A549 treated with CORT108297 at 1 μM for 4 hours (cell line): ENCODE measurements around the gene CCDC177. TPM values are rescaled to one million over a fixed set of nuclear protein-coding genes. Genes with fewer than 3 reads are reported as not detected.

ENCODE experiments used
- total RNA-seq: library from RNA; stranded (reverse); fragments of 200-300 nt; extraction: Qiagen RNA extraction; gene quantifications from 5 replicates; pipeline ENCODE4 v1.2.3, GENCODE V29; 2022

CCDC177 gene
- total RNA-seq, result 0.02 to 0.03 TPM in 2 of 5 replicates, not detected in the others

DNA sequence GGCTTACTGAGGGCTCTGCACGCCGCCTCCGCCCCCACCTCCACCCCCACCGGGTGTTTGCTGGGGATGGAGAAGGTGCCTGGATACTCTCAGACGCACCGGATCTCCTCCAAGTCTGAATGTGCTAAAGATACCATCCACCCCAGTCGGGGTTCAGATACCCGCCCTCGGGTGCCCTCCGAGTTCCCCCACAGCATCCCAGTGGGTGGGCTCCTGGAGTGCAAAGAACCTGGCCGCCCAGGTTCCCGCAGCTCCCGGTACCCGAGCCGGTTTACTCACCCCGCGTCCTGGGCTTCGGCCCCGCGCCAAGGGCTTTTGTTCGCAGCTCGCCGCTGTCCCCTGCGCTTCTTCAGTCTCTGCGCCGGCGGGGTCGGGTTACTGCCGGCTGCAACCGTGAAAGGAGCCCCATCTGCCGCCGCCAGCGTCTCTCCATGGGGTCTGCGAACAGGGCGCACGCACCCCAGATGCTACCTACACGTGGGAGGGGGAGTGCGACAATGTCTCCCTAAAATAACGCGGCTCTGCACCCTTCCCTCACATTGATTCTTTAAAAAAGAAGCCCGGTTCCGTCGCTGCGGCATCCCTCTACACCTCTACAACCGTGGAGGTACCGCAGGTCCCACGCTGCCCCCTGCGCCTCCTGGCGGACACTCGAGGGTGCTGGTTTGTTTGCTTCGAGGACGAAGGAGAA, at the start of gene CCDC177:
CCDC177 (minus strand) TSS at position 609 of the 691 bp plus-strand sequence. CDS start 1,249 bp downstream, outside the sequence.

DNA sequence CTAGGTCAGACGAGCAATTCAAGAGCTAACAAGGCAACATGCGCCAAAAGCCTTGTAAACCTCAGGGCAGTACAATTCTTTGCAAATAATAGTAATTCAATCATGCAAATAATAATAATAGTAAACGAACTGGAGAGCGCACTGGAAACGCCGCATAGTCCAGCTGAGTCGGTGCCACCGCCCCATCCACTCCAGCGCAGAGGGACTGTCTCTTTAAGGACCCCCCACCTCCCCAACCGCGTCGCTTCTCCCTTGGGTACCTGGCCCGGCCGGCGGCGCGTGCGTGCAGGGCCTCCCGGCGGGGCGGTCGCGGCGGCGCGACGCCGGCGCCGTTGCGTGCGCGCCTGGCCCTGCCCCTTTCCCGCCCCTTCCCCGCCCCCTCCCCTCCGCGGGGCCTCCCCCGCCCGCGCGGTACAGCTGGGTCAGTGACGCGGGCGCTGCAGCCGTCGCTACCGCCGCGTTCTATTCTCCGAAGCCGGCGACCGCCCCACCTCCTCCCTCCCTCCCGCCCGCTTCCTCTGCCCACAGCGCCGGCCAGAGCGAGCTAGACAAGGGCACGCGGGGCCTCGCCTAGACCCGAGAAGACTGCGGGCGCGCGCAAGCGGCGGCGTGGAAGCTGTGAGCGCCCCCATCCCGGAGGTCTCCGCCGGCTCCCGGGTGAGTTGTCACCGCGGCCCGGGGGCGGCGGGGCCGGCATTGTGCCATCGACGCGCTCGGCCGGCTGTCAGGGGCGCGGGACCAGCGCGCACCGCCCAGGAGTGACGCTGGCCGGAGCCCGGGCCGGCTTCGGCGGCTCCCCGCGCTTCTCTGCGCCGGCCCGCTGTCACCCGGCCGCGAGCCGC, 36.7 kb upstream of the CCDC177 start, which contains the start of gene SUSD6:
SUSD6 (plus strand) TSS at position 425 of the 842 bp plus-strand sequence. CDS start 46,997 bp downstream, outside the sequence.

Other genes with a start within 250 kb of the CCDC177 start
- 323 to 351 TPM (median 331 TPM) in 5 replicates for gene ERH, start 176.6 kb downstream of the CCDC177 start, total RNA-seq
- 36.2 to 43.1 TPM (median 39.0 TPM) in 5 replicates for gene SLC39A9, start 176.2 kb downstream of the CCDC177 start, total RNA-seq
- gene PLEKHD1, start 90.1 kb downstream of the CCDC177 start, total RNA-seq, result 0.02 to 0.04 TPM (median 0.03 TPM) in 3 of 5 replicates, not detected in the others
- 6.3 to 7.0 TPM (median 6.5 TPM) in 5 replicates for gene SUSD6, start 36.7 kb upstream of the CCDC177 start, total RNA-seq
- 173 to 315 TPM (median 218 TPM) in 5 replicates for gene SRSF5, start 192.3 kb upstream of the CCDC177 start, total RNA-seq
- not detected in 5 replicates for gene SLC10A1, start 222.4 kb upstream of the CCDC177 start, total RNA-seq